ENCODE measurements around the gene NFE2L1. TPM values are rescaled to one million over a fixed set of nuclear protein-coding genes. Genes with fewer than 3 reads are reported as not detected.
A peak's percentile ranks its signal among the peaks of the same experiment; 100 is the strongest.

Gene NFE2L1
- total RNA-seq, 1 experiment from 2014 or later = 149 TPM

GRCh38 chr17:48102043-48102750, 54.0 kb downstream of the NFE2L1 start:
- peaks cover 8% of the 10 kb centered on the region; the same call in 1 of the 2 replicates for H3K27me3 Mint-ChIP-seq (ENCODE audit: low read depth)
- ChIA-PET POLR2A (interaction anchor here (0.7 kb wide), 2 partner anchors 23 to 47 kb away, joined by 3 to 4 read pairs; no protein-coding TSS in a partner anchor), CTCF (interaction anchor here (1.0 to 3.3 kb wide), 2 partner anchors 33 to 77 kb away, joined by 3 to 19 read pairs; no protein-coding TSS in a partner anchor)
- peaks cover 11% of the 10 kb centered on the region for H3K4me1 Mint-ChIP-seq
- peaks cover 10% of the 10 kb centered on the region for H3K9me3 Mint-ChIP-seq
- TF ChIP-seq ESRRA (CRISPR knock-in tag; IDR thresholded peaks at IDR 0.05; ENCODE audit: borderline replicate concordance) = no peak
- no peak for TF ChIP-seq GTF2I (CRISPR knock-in tag; conservative IDR thresholded peaks at IDR 0.05)
- no peak for TF ChIP-seq ELF4 (CRISPR knock-in tag; IDR thresholded peaks at IDR 0.05; ENCODE audit: low read depth)
- no peak for TF ChIP-seq ARID4B (CRISPR knock-in tag; IDR thresholded peaks at IDR 0.05; ENCODE audit: borderline replicate concordance)
- DNase-seq (ENCODE audit: low spot score) = no peak
- ATAC-seq = no peak
- no peaks in the 10 kb centered on the region for H3K36me3 Mint-ChIP-seq
- H3K27ac Mint-ChIP-seq = peak overlapping the region; percentile 82
- peak overlapping the region; percentile 87 for H3K4me3 Mint-ChIP-seq

- no peak for ATAC-seq
- Mint-ChIP-seq H3K9me3 (peaks cover 10% of the 10 kb centered on the region), H3K4me3 (peak overlapping the region; percentile 87; the same call in 1 of the 2 replicates), H3K4me1 (peaks cover 11% of the 10 kb centered on the region), H3K27me3 (ENCODE audit: low read depth) (peaks cover 8% of the 10 kb centered on the region; the same call in 1 of the 2 replicates), H3K36me3 (no peaks in the 10 kb centered on the region), H3K27ac (no peak overlapping the region)
- CTCF ChIA-PET = interaction anchor here (0.6 kb wide), 2 partner anchors 78 to 85 kb away, joined by 3 to 4 read pairs; no protein-coding TSS in a partner anchor
- POLR2A ChIA-PET = no interaction called here
- TF ChIP-seq AFF4 (CRISPR knock-in tag; IDR thresholded peaks at IDR 0.05; ENCODE audit: borderline replicate concordance) = no peak
- no peak for TF ChIP-seq SMAD4 (CRISPR knock-in tag; IDR thresholded peaks at IDR 0.05)
- TF ChIP-seq FOXP4 (CRISPR knock-in tag; IDR thresholded peaks at IDR 0.05) = no peak
- TF ChIP-seq SOX15 (CRISPR knock-in tag; IDR thresholded peaks at IDR 0.05) = no peak
- TF ChIP-seq PRDM15 (CRISPR knock-in tag; IDR thresholded peaks at IDR 0.05) = no peak
- TF ChIP-seq ATF1 (CRISPR knock-in tag; IDR thresholded peaks at IDR 0.05) = no peak
- no peak for TF ChIP-seq GTF2I (CRISPR knock-in tag; conservative IDR thresholded peaks at IDR 0.05)
- TF ChIP-seq USF1 (CRISPR knock-in tag; IDR thresholded peaks at IDR 0.05) = no peak
- no peak for TF ChIP-seq NFATC4 (CRISPR knock-in tag; IDR thresholded peaks at IDR 0.05)
- no peak for TF ChIP-seq ETV6 (CRISPR knock-in tag; IDR thresholded peaks at IDR 0.05)
- TF ChIP-seq SP1 (CRISPR knock-in tag; conservative IDR thresholded peaks at IDR 0.05) = no peak
- DNase-seq (ENCODE audit: low spot score) = no peak
These were observed 54.9 kb downstream of the NFE2L1 start for GRCh38 chr17:48102798-48103715.
